C1 segment of cervical spinal cord (tissue), 14 donors: ENCODE data around the gene C12orf60.

ENCODE experiments used
- DNase-seq, 14 donors: peaks; one replicate each; lab custom pipeline; 2025; lab: John Stamatoyannopoulos, UW

Gene C12orf60

DNA sequence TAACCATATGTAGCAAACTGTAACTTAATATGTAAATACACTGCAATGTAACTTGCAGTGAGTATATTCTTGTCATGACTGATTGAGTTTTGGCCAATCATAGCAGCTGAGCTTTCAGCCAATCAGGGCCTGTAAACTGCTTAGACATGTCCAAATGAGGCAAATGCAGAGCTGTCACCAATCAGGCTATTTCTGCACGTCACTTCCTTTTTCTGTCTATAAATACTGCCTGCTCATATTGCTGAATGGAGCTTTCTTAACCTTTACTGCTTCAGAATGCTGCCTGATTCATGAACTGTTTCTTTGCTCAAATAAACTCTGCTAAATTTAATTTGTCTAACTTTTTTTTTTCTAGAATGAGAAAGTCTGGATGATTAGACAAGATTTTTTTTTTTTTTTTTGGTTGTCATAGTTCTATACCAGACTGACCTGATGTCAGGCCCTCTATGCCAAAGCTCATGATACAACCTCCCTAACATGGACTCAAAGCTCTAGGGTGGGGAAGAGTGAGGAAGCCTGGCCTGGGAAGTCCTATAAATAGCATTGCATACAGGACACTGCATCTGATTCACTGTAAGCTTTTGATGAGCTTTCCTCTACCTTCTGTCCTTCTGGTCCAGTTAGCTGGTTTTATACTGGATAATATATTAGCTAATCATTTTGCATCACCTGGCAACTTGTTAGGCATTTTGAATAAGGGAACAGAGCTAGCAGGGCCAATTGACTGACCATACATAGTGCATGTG, 70.1 kb downstream of the C12orf60 start:
- DNase-seq: peak in 1 of 14 donors; percentile 63
